Breast epithelium (tissue), 3 donors: ENCODE data around the gene KIFC1.

Source experiments
- CTCF ChIP-seq, 3 donors: fragments of 450-650 bp; IDR thresholded peaks; one replicate each; pipeline ENCODE4 v1.5.1; 2016 to 2017; ENCODE audit warnings: antibody characterized with exemption in 3 of 3, mild to moderate bottlenecking in 3 of 3, moderate library complexity in 3 of 3
- POLR2AphosphoS5 ChIP-seq, 3 donors: sonication (generic); formaldehyde crosslinking; IDR thresholded peaks; one replicate each; pipeline ENCODE4 v1.6.1; 2017; ENCODE audit warnings: antibody characterized with exemption in 3 of 3

DNA sequence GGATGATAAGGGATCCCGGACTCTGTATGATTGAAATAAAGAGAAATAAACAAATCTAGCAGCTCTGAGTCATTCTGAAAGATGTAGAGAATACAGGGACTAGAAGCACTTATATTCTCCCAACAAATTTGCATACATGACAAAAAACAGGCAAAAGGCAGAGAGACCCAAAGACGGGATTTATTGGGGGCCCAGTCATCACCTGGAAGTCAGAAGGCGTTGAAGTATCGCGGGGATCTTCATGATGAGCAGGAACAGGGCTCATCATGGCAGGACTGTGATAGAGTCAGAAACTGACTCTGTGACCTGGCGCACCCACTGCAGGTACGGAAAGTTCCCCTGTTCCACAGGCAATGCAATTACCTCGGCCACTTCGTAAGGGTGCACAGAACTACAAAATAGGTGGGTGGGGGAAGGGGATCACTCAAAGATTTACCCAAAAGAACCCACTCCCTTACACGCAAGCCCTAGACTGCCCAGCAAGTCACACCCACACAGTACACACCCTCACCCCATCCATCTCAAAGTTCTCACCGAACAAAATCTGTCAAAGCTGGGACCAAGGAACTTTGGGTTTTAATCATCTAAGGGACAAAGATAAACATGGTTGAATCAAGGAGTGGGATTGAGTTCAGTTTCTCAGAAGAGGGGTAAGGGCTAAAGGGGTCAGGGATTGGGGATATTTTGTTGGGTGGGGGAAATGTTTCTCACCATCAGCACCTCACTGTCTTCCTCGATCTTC, 24.9 kb downstream of the KIFC1 start:
- TF ChIP-seq CTCF (IDR thresholded peaks at IDR 0.05) (no peak), POLR2AphosphoS5 (IDR thresholded peaks at IDR 0.05) (no peak)
